Transverse colon (tissue), 4 donors: ENCODE results near the gene TBX1. TPM values are rescaled to one million over a fixed set of nuclear protein-coding genes. Genes with fewer than 3 reads are reported as not detected.

Experiments
- DNase-seq: peaks from one replicate; pipeline ENCODE4 v3.0.0-alpha.2; 2019
- H3K27ac ChIP-seq, 4 donors: fragments of 200-600 bp; sonication (generic); 2 replicates each; pipeline ENCODE4 v1.5.1; 2016 to 2018; ENCODE audit warnings: inconsistent platforms in 4 of 4
- H3K27me3 ChIP-seq: fragments of 200-600 bp; sonication (generic); 2 replicates; pipeline ENCODE4 v1.5.1; 2017; ENCODE audit warnings: inconsistent platforms
- H3K36me3 ChIP-seq, 4 donors: fragments of 200-600 bp; sonication (generic); 2 replicates each; pipeline ENCODE4 v1.5.1; 2017 to 2019; ENCODE audit warnings: inconsistent platforms in 4 of 4
- H3K4me1 ChIP-seq, 4 donors: fragments of 200-600 bp; sonication (generic); 2 replicates each; pipeline ENCODE4 v1.5.1; 2017 to 2020; ENCODE audit warnings: inconsistent platforms in 4 of 4
- H3K4me3 ChIP-seq, 4 donors: fragments of 200-600 bp; sonication (generic); 1 replicate in 1 of 4; 2 replicates in 3 of 4; pipeline versions ENCODE4 v1.5.1 to v1.6.1; 2017 to 2019; ENCODE audit warnings: inconsistent platforms in 4 of 4
- H3K9me3 ChIP-seq, 2 donors: fragments of 200-600 bp; sonication (generic); 2 replicates each; pipeline ENCODE4 v1.5.1; 2017 to 2019; ENCODE audit warnings: inconsistent platforms in 2 of 2
- CTCF ChIP-seq, 5 experiments: fragments of 200-600 bp in 3 of 5; fragments of 450-650 bp in 2 of 5; sonication (generic) in 3 of 5; IDR thresholded peaks; 1 replicate in 2 of 5; 2 replicates in 3 of 5; pipeline ENCODE4 v1.5.1; 2016 to 2017; ENCODE audit warnings: antibody characterized with exemption in 5 of 5, inconsistent platforms in 3 of 5, mild to moderate bottlenecking in 2 of 5, moderate library complexity in 1 of 5
- EP300 ChIP-seq: sonication (generic); formaldehyde crosslinking; IDR thresholded peaks from one replicate; pipeline ENCODE4 v1.6.1; 2017; ENCODE audit warnings: antibody characterized with exemption, low read depth
- POLR2A ChIP-seq: fragments of 450-650 bp; IDR thresholded peaks from one replicate; pipeline ENCODE4 v1.6.1; 2016; ENCODE audit warnings: antibody characterized with exemption, mild to moderate bottlenecking, moderate library complexity
- POLR2AphosphoS5 ChIP-seq, 3 donors: sonication (generic); formaldehyde crosslinking; IDR thresholded peaks; one replicate each; pipeline ENCODE4 v1.6.1; 2016; ENCODE audit warnings: antibody characterized with exemption in 3 of 3
- WGBS, 2 donors: methylation state at CpG; one replicate each; pipeline ENCODE4 v1.1.5; 2018; ENCODE audit warnings: low coverage in 1 of 2; 5-methylcytosine and 5-hydroxymethylcytosine counted together
- in situ Hi-C, 4 donors: fragments of 200-750 bp; cut with MboI; loops; one replicate each; pipeline versions ENCODE4 v1.15.0 to v1.15.1; 2017; ENCODE audit warnings: low sequenced_read_pairs in 3 of 4, low pct_ligation_motif_present in 1 of 4, low pct_unique_long_range_greater_than_20kb in 1 of 4
- intact Hi-C: fragments of 100-400 bp; cut with DNase I; formaldehyde crosslinking; loops from one replicate; pipeline ENCODE4 v1.15.1; 2023; ENCODE audit warnings: low total_unique reads
- total RNA-seq, 4 donors: library from RNA; depleted of rRNA; stranded (reverse); fragments of >200 nt; gene quantifications; one replicate each; pipeline ENCODE4 v1.1.0, GENCODE V29; 2016

TBX1 gene
- total RNA-seq, 4 donors from 2014 or later, result 1.1 to 1.3 TPM; not detected in 2

DNA sequence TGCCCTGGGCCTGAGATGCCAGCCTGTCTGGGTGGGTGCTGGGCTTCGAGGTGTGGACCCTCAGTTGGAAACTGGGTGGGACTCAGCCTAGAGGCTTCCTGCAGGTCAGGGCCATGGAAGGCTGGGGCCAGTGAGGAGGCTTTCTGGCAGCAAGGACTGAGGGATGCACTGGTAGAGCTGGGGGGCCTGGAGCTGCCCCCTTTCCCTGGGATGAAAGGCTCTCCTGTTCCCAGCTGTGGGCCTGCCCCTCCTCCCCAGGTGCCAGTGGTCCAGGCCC, 43.8 kb upstream of the TBX1 start:
- H3K9me3 ChIP-seq, result no peaks in the 10 kb centered on the region
- no peak for TF ChIP-seq CTCF (IDR thresholded peaks at IDR 0.05)
- no peak for TF ChIP-seq POLR2A
- TF ChIP-seq EP300, result no peak
- no peak for TF ChIP-seq POLR2AphosphoS5 (IDR thresholded peaks at IDR 0.05)
- peaks cover 80% of the 10 kb centered on the region for H3K27me3 ChIP-seq
- H3K27ac ChIP-seq, result no peak overlapping the region
- in situ Hi-C loops (no loop called here), intact Hi-C loops (loop anchor here (2.0 kb wide), 1 partner anchor 38 kb away; no protein-coding TSS in a partner anchor)
- no peak overlapping the region for H3K4me3 ChIP-seq
- WGBS, 2 donors, result 82% methylated on average over 1 of the region's 1 CpG; no CpG with 5 or more reads in 1 of the 2 donors
- no peak for DNase-seq
- H3K36me3 ChIP-seq, result no peaks in the 10 kb centered on the region
- H3K4me1 ChIP-seq, result peaks cover 6 to 34% (median 23%) of the 10 kb centered on the region in 4 donors

DNA sequence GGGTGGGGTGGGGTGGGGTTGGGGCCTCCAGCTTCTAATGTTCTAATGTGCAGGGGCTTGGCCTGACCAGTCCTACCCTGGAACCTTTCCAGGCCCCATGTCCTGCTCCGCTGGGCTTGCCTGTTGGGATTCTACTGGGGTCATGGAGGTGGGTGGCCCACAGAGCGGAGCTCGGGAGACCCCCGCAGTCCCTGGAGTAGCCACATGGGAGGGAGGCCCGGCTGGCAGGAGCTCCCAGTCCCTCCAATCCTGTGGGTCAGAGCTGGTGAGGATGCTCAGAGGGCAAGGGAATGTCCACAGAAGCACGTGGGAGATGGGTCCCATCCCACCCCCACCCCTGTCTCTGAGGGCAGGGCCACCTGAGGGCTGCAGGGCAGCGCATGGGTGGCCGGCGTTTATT, 43.4 kb upstream of the TBX1 start:
- Histone ChIP-seq H3K9me3 (no peaks in the 10 kb centered on the region), H3K27ac (no peak overlapping the region), H3K4me1 (peaks cover 6 to 34% (median 23%) of the 10 kb centered on the region in 4 donors), H3K27me3 (peaks cover 84% of the 10 kb centered on the region), H3K36me3 (no peaks in the 10 kb centered on the region), H3K4me3 (no peak overlapping the region)
- WGBS, 2 donors, result 79% methylated on average over 9 of the region's 9 CpGs; no CpG with 5 or more reads in 1 of the 2 donors
- in situ Hi-C loops, result no loop called here
- intact Hi-C loops, result loop anchor here (2.0 kb wide), 1 partner anchor 38 kb away; no protein-coding TSS in a partner anchor
- TF ChIP-seq POLR2AphosphoS5 (IDR thresholded peaks at IDR 0.05) (no peak), EP300 (no peak), CTCF (IDR thresholded peaks at IDR 0.05) (no peak), POLR2A (no peak)
- no peak for DNase-seq

- no peaks in the 10 kb centered on the region for H3K9me3 ChIP-seq
- peaks cover 89% of the 10 kb centered on the region for H3K27me3 ChIP-seq
- 9% methylated on average over 69 of the region's 96 CpGs; no CpG with 5 or more reads in 1 of the 2 donors for WGBS, 2 donors
- H3K36me3 ChIP-seq, result no peaks in the 10 kb centered on the region
- peak overlapping the region in 3 of 4 donors; percentile 41 to 72 (median 51) for H3K27ac ChIP-seq
- peak; percentile 77 for DNase-seq
- in situ Hi-C loops (no loop called here), intact Hi-C loops (loop anchor here (2.0 kb wide), 1 partner anchor 39 kb away; no protein-coding TSS in a partner anchor)
- H3K4me1 ChIP-seq, result peaks cover 6 to 36% (median 24%) of the 10 kb centered on the region in 4 donors
- H3K4me3 ChIP-seq, result peak overlapping the region; percentile 32 to 71 (median 60)
- TF ChIP-seq CTCF (IDR thresholded peaks at IDR 0.05), result peak; percentile 49 to 98 (median 91)
- no peak for TF ChIP-seq EP300
Measured at GRCh38 chr22:19717691-19718455, 42.7 kb upstream of the TBX1 start.

DNA sequence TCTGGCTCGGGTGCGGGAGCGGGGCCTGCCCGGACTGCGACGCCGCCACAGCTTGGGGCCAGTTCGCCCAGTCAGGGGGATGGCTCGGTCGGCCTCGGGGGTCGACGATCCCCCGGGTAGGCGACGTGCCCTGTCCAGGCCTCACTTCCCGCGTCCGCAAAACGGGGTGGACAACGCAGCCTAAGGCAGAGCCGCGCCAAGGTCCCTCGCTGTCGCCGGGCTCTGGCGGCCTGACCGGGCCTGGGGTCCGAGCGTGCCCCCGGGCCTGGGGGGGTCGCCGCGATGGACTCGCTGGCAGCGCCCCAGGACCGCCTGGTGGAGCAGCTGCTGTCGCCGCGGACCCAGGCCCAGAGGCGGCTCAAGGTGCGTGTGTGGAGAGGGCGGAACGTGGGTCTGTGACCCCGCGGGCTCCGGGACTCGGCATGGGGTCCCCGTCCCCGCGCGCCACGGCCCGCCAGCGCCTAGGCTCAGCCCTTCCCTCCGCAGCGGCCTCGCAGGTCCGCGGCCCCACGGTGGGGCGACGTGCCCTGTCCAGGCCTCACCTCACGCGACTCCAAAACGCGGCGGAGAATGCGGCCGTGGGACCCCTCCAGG, 42.0 kb upstream of the TBX1 start:
- no peak for DNase-seq
- whole genome bisulfite sequencing, 2 donors, result 8% methylated on average over 58 of the region's 70 CpGs; no CpG with 5 or more reads in 1 of the 2 donors
- no peak for TF ChIP-seq CTCF (IDR thresholded peaks at IDR 0.05)
- no peak for TF ChIP-seq POLR2AphosphoS5 (IDR thresholded peaks at IDR 0.05)
- Histone ChIP-seq H3K27me3 (peaks cover 89% of the 10 kb centered on the region), H3K9me3 (no peaks in the 10 kb centered on the region), H3K36me3 (no peaks in the 10 kb centered on the region), H3K27ac (peak overlapping the region; percentile 19 to 72 (median 46)), H3K4me3 (peak overlapping the region; percentile 32 to 71 (median 60)), H3K4me1 (peaks cover 6 to 41% (median 29%) of the 10 kb centered on the region in 4 donors)
- in situ Hi-C loops (no loop called here), intact Hi-C loops (no loop called here)
